Measurements from ENCODE around the gene ALDH1B1.

DNA sequence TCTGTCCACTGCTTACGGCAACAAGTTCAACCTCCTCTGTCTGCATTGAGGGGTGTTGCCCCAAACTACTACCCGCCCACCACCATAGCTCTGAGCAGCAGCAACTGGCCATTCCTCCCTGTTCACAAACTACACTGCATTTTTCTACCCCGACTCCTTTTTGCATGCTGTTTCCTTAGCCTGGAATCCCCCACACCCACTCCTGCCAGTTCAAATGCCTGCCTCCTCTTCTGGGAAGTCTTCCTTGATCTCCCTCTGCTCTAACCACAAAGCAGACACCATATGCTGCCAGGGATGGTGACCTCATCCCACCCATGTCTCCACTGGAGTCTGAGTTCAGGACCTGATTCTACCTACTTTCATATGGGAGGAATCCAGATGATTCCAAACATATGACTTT, 13.3 kb downstream of the ALDH1B1 start:
- TF ChIP-seq, protein P1, sequence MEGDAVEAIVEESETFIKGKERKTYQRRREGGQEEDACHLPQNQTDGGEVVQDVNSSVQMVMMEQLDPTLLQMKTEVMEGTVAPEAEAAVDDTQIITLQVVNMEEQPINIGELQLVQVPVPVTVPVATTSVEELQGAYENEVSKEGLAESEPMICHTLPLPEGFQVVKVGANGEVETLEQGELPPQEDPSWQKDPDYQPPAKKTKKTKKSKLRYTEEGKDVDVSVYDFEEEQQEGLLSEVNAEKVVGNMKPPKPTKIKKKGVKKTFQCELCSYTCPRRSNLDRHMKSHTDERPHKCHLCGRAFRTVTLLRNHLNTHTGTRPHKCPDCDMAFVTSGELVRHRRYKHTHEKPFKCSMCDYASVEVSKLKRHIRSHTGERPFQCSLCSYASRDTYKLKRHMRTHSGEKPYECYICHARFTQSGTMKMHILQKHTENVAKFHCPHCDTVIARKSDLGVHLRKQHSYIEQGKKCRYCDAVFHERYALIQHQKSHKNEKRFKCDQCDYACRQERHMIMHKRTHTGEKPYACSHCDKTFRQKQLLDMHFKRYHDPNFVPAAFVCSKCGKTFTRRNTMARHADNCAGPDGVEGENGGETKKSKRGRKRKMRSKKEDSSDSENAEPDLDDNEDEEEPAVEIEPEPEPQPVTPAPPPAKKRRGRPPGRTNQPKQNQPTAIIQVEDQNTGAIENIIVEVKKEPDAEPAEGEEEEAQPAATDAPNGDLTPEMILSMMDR (IDR thresholded peaks at IDR 0.05), result no peak
- TF ChIP-seq POLR2A (IDR thresholded peaks at IDR 0.05), result no peak
